ENCODE measurements around the gene BRF1. TPM values are rescaled to one million over a fixed set of nuclear protein-coding genes. Genes with fewer than 3 reads are reported as not detected.

The BRF1 gene
- total RNA-seq, 2 donors from 2014 or later = 38.2 to 41.7 TPM

DNA sequence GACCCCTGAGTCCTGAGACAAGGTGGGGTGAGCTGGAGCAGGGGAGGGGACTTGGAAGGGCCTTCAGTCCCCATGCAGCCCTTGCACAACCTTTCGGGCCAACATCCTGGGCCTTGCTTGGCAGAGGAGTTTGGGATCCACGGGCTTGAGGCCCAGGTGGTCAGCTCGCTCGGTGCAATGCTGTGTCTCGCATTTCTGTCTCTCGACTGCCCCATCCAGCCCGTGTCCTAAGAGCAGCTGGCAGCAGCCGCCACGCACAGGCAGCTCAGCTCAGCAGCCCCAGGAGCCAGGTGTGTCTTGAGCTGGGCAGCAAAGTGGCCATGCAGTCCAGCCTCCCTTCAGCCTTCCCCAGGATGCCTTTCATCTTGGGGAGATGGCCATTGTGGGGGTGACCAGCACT, 24.5 kb upstream of the BRF1 start:
- Mint-ChIP-seq H3K36me3 (no peaks in the 10 kb centered on the region), H3K27ac (no peak overlapping the region), H3K9me3 (no peaks in the 10 kb centered on the region)
- DNase-seq (ENCODE audit: low spot score in 2 of 2) (no peak), ATAC-seq (no peak)

DNA sequence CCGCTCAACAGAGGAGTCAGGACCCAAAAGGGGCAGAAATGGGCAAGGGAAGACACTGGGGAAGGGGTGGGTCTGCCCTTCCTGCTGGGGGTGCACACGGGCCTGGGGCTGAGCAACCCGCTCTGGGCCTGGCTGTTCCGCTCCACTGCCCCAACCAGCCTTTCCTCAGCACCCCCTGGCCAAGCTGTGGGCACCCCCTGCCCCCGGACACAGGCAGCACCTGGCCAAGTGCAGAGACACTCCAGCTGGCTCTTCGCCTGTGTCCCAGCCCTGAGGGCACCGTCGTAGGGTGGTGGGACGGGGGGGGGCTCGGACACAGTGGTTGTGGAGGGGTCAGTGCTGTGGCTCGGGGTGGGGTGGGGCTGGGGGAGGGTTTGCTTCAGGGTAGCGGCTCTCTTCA, 24.1 kb upstream of the BRF1 start:
- DNase-seq (ENCODE audit: low spot score in 2 of 2) (no peak), ATAC-seq (no peak)
- Mint-ChIP-seq H3K9me3 (no peaks in the 10 kb centered on the region), H3K27ac (no peak overlapping the region), H3K36me3 (no peaks in the 10 kb centered on the region)

DNA sequence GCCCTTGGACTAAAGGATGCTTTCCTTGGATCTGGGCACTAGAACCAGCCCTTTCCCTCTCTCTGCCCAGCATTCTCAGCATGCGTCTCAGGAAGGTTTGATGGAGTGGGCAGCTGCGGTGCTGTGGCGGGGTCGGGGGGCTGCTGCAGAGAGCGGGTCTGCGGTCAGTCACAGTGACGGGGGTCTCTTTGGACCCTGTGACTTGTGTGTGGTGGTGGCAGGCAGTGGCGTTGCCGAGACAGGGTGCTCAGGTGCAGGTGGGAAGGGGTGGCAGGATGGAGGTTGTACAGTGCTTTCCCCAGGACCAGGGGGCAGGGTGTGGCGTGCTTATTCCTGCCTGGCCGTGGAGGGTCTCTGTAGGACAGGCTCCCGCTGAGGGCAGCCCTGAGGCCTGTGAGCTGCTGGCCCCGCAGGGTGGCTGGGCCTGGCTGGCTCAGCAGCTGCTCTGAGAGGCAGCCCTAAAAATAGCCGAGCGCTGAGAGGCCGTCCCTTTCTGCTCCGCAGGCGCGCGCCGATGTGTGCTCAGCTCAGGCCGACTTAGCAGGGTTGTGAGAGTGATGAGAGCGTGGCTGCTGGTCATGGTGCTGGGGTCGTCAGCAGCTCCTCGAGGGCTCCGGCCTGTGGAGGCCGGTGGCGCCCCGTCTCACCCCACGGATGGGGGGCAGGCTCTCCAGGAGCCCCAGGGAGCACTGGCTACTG, 23.4 kb upstream of the BRF1 start:
- Mint-ChIP-seq H3K36me3 (no peaks in the 10 kb centered on the region), H3K9me3 (no peaks in the 10 kb centered on the region), H3K27ac (no peak overlapping the region)
- no peak for ATAC-seq
- DNase-seq (ENCODE audit: low spot score in 2 of 2) = no peak

DNA sequence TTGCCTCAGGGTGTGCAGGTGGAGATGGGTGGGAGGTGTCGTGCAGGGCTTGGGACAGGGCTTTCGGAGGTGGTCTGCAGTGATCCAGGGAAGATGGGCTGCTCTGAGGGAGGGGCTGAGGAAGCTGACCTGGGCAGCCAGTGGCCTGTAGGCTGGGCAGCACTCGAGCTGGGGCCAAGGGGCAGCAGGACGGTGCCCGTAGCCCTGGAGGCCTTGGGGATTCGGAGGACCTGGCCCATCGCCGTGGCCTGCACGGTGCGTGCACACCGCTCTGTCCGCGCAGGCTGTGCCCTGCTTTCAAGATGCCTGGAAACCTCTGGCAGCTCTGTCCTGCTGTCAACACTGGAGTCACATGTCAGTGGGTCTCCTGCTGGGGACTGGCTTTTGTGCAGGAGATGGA, 22.9 kb upstream of the BRF1 start:
- Mint-ChIP-seq H3K36me3 (no peaks in the 10 kb centered on the region), H3K27ac (no peak overlapping the region), H3K9me3 (no peaks in the 10 kb centered on the region)
- ATAC-seq = no peak
- DNase-seq (ENCODE audit: low spot score in 2 of 2) = no peak

DNA sequence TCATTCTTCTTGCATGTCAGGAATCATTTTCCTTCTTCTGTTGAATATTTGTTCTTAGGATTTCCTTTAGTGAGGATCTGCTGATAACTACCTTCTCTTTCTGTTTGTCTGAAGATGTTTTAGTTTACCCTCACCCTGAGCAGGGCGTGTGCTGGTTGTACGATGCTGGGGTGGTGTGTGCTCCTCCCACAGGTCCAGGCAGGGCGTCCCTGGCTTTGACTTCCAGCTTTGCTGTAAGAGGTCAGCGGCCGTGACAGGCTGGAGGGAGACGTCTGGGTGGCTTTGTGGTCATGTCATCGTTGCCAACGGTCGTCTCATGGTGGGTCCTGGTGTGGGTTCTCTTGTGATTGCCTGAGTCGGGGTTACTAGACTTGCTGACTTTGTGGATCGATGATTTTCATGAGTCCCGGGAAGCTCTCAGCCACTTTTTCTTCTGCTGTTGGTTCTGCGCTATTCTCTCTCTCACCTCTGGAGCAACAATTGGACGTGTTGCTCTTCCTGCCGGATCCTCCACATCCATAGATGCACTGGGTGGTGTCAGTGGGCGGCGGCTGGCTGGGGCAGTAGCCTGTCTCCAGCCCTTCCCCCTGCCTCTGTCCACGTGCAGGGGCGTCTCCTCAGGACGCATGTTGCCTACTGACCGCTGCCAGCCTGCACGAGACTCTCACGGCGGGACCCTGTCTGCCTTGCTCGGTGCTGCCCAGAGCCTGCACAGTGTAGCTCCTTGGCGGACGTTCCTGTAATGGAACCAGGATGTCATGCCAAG, 22.2 kb upstream of the BRF1 start:
- Mint-ChIP-seq H3K27ac (no peak overlapping the region), H3K36me3 (no peaks in the 10 kb centered on the region), H3K9me3 (no peaks in the 10 kb centered on the region)
- ATAC-seq = no peak
- DNase-seq (ENCODE audit: low spot score in 2 of 2) = no peak

DNA sequence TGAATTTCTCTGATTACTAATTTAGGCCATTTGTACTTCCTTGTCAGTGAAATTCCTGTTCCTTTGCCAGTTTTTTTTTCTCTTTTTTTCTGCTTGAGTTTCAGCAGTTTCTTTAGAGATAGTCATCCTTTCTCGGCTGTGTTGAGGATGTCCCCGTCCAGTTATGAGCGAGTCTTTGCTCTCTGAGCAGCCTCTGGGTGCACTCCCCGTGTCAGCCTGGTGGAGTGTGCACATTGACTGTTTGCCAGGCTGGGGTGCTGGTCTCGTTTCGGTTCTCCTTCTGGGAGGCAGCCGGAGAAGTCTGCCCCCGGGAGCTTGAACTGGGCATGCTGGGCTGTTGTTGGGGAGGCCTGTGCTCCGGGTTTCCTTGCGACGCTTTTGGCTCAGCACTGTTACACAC, 16.7 kb upstream of the BRF1 start:
- no peak for ATAC-seq
- no peak for DNase-seq (ENCODE audit: low spot score in 2 of 2)
- peaks cover 0 to 5% of the 10 kb centered on the region in 2 donors for H3K36me3 Mint-ChIP-seq
- H3K27ac Mint-ChIP-seq = no peak overlapping the region
- H3K9me3 Mint-ChIP-seq = no peaks in the 10 kb centered on the region

DNA sequence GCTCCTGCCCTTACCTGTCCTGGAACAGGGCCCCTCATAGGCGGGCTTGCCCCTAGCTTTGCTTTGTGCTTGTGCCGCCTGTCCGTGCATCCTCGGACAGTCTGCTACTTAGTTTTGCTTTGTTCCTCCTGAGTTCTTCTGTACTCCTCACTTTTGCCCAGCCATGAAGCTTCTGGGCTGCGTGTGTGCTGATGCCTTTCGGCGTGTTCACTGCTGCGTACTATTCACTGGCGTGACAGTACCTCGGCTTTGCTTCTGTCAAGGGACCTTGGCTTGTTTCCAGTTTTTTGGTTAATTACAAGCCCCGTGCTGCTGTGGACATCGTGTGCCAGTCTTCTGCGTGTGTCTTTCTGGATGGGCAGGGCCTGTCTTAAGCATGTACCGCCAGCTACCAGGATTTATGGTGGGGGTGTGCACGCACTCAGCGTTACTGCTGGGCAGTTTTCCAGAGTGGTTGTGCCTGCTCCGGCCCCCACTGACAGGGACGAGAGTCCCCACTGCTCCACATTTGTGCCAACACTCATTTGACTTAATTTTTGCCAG, 16.2 kb upstream of the BRF1 start:
- Mint-ChIP-seq H3K36me3 (peaks cover 0 to 5% of the 10 kb centered on the region in 2 donors), H3K27ac (peak overlapping the region in 1 of 2 donors; percentile 44), H3K9me3 (no peaks in the 10 kb centered on the region)
- DNase-seq (ENCODE audit: low spot score in 2 of 2) (no peak), ATAC-seq (no peak)

DNA sequence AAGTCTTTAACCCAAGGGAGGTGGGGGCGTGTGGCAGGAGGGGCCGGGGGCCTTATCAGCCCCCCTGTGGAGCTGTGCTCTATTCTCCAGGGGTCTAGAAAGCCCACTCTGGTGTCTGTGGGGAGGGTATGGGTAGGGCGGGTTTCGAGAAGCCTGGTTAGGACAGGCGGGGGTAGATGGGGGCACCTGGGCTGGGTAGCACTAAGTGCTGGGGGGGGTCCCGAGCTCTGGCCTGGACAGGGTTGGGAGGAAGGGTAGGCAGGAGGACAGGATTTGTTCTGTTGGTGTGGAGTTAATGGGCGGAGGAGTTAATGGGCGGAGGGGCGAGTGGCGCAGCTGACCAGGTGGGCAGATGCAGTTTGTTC, 15.8 kb upstream of the BRF1 start:
- peak overlapping the region in 1 of 2 donors; percentile 50 for H3K27ac Mint-ChIP-seq
- DNase-seq (ENCODE audit: low spot score in 2 of 2) (no peak), ATAC-seq (no peak)
- peaks cover 0 to 5% of the 10 kb centered on the region in 2 donors for H3K36me3 Mint-ChIP-seq
- no peaks in the 10 kb centered on the region for H3K9me3 Mint-ChIP-seq

DNA sequence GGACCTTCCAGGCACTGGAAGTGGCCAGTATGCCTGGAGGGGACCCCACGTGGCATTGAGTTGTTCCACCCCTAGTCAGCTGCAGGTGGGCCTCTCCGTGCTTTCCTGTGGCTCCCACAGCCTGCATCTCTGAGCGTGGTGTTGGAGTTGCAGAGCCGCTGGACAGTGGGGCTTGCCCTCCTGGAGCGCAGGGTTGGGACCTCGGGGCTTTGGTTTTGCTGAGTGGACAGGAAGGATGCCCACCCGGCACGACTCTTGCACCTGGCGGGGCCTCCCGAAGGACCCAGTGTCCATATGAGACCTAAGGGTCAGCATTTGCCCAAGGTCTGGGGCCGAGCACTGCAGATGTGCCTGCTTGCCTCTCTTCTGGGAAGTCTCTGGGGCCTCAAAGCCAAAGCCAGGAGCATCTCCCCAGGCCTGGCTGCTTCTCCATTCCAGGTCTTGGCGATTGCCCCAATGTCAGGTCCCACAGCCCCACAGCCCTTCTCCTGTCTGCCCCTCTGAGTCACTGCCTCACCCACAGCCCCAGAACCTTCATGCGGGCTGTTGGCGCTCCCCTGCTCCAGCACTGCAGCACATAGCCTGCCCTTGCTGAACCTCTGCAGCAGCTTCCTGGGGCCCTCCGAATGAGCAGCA, 15.3 kb upstream of the BRF1 start:
- ATAC-seq (no peak), DNase-seq (ENCODE audit: low spot score in 2 of 2) (no peak)
- Mint-ChIP-seq H3K9me3 (no peaks in the 10 kb centered on the region), H3K27ac (peak overlapping the region in 1 of 2 donors; percentile 50), H3K36me3 (peaks cover 0 to 5% of the 10 kb centered on the region in 2 donors)

DNA sequence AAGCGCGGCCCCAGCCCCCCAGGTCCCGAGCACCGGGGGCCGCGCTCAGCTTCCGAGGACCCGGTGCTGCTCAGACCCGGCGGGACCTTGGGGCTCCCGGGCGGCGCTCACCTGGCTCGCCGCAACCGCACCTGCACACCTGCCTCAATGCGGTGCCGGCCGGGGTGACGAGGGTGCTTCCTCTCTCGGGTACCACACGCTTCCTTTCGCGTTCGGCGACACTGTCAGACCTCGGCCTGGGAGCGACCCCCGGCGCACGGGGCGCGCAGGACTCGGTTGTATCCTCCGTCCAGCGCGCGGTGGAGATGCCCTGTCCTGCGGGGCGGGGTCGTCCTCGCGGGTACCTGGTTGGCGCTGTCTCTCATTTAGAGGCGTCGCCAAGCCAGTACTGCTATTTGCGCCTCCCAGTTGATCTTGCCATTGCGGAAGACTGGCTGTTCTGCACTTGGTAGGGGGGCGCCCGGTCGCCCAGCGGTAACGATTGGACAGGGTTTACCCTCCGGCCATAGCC, 14.5 kb upstream of the BRF1 start:
- H3K9me3 Mint-ChIP-seq = no peaks in the 10 kb centered on the region
- peak overlapping the region; percentile 36 to 50 for H3K27ac Mint-ChIP-seq
- ATAC-seq (peak; percentile 19 to 20), DNase-seq (ENCODE audit: low spot score in 2 of 2) (peak in 1 of 2 donors; percentile 37)
- H3K36me3 Mint-ChIP-seq = peaks cover 0 to 5% of the 10 kb centered on the region in 2 donors

DNA sequence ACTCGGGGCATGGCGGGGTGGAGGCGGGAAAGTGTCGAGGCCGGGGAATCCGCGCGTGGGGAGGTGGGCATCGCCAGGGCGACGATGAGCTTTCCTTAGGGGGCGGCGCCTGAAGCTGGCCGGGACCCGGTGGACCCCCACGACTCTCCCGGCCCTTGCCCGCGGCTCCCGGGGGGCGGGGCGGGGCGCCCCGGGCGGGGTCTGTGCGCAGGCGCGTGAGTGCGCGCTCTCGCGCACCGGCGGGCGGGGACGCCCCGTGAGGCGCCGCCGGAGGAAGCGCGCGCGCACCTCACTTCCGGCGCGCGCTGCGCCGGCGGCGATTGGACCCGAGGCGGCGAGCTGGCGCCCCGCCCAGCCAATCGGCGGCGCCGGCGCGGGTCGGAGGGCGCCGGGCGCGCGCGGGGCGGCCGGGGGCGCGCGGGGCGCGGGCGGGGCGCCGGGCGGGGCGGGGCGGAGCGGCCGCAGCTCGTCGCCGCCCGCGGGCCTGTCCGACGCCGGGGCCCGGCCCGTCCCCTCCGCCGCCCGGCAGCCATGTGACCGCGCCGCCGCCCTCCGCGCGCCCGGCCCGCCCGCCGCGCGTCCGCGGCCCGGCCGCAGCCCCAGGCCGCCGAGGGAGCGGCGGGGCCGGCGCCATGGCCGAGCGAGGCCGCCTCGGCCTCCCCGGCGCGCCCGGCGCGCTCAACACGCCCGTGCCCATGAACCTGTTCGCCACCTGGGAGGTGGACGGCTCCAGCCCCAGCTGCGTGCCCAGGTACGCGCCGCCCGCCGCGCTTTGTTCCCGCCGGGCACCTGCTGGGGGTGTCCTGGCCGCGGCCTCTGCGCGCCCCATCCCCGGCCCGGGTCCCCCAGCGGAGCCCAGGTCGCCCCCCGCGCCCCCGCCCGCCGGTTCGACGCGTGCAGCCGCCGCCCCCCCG, 13.7 kb upstream of the BRF1 start, which contains the start of gene PACS2:
Gene PACS2 (plus strand): TSS at position 462 of the 914 bp plus-strand sequence. CDS start 171 bp downstream, at position 633.
- Mint-ChIP-seq H3K9me3 (no peaks in the 10 kb centered on the region), H3K36me3 (peaks cover 0 to 5% of the 10 kb centered on the region in 2 donors), H3K27ac (peak within 1 kb of the TSS; percentile 55 to 65)
- peak; percentile 84 to 87 for DNase-seq (ENCODE audit: low spot score in 2 of 2)
- peak; percentile 80 to 83 for ATAC-seq

DNA sequence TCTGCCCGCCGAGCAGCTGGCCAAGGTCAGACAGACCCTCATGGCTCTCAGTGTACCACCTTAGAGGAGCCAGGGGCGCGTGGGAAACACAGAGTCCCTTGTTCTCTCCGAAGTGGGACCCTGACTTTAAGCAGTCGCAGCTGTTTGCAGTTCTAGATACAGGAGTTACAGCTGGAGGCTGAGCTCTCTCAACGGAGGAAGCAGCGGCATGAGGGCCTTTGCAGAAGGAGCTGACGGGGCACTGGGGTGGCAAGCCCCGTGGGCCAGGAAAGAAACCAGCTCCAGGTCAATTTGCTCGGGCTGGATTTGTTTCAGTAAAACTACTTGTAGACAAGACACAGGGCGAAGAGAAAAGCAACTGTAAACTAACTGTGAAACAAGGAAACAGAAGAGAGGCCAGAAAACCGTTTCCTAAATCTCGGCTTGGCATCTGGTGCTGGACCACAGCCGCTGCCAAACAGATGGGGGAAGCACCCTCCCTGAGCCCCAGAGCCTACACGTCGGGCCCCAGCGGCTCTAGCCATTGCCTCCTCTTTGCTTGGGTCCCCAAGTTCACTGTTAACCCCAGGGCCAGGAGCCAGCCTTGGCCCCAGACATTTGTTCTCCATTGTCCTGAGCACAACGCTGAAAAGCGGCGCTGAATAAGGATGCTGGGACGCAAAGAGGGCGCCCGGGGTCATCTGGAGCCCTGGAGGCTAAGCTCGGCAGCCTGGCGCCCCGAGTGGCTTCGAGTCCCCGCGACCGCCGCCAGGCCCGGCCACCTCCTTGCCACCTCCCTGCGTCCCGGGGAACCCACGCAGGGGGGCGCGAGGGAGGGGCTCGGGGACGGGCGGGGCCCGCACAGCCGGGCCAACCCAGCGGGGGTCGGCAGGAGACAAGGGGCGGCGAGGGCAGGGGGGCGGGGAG, 12.8 kb upstream of the BRF1 start:
- DNase-seq (ENCODE audit: low spot score in 2 of 2) (peak in 1 of 2 donors; percentile 38), ATAC-seq (peak; percentile 11 to 40)
- Mint-ChIP-seq H3K36me3 (peaks cover 0 to 5% of the 10 kb centered on the region in 2 donors), H3K9me3 (no peaks in the 10 kb centered on the region), H3K27ac (peak overlapping the region; percentile 55 to 65)

DNA sequence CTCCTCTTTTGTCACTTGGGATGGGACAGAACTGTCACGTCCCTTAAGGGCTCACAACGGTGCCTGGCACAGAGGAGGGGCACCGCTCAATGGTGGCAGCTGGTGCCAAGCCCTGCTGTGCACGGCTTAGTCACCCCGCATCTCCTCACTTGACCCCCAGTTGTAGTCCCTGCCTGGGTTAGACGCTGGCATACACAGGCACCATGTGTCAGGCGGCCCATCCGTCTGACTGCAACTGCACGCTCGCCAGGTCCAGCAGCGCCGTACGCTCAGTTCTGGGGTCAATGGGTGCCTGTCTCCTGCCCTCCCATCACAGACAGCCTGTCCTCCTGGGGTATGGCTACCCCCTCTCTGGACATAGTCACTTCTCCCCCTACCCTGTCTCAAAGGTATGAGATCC, 12.2 kb upstream of the BRF1 start:
- Mint-ChIP-seq H3K36me3 (peaks cover 0 to 5% of the 10 kb centered on the region in 2 donors), H3K9me3 (no peaks in the 10 kb centered on the region), H3K27ac (peak overlapping the region in 1 of 2 donors; percentile 55)
- ATAC-seq (no peak), DNase-seq (ENCODE audit: low spot score in 2 of 2) (no peak)

DNA sequence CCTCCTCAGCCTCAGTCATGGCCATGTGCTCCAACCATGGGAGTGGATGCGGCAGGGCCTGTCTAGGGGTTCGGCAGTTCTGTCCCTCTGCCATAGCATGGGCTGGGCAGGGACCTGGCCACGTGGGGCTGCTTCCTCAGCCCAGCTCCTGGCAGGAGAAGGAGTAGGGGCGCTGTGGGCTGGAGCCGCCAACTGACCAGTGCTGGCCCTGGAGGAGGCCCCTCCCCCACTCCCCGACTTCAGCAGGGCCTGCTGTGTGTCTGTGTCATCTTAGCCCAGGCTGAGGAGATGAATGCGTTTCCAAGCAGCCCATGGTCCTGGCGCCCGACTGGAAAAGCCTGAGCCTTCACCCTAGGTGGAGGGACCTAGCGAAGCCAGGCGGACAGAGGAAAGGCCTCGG, 11.0 kb upstream of the BRF1 start:
- no peak for DNase-seq (ENCODE audit: low spot score in 2 of 2)
- peaks cover 0 to 5% of the 10 kb centered on the region in 2 donors for H3K36me3 Mint-ChIP-seq
- no peak overlapping the region for H3K27ac Mint-ChIP-seq
- ATAC-seq = no peak
- no peaks in the 10 kb centered on the region for H3K9me3 Mint-ChIP-seq

DNA sequence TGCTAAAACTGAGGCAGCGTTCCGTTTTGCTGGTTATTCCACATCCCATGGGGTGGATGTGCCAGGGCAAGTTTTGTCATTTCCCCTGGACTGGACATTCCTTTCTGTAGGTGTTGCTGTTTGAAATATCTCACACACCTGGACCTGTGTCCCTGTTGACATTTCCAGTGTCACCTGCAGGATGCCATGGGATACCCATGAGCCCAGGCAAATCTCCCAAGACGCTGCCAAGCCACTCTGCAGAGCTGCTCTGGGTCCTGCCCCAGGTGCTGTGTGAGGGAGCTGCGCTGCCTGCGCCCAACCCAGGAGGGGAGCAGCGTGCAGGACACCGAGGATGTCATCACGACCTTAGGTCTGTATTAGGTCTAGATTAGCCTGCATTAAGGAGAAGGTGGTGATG, 8.6 kb upstream of the BRF1 start:
- no peaks in the 10 kb centered on the region for H3K36me3 Mint-ChIP-seq
- no peaks in the 10 kb centered on the region for H3K9me3 Mint-ChIP-seq
- peak overlapping the region in 1 of 2 donors; percentile 46 for H3K27ac Mint-ChIP-seq
- ATAC-seq = no peak
- no peak for DNase-seq (ENCODE audit: low spot score in 2 of 2)
